Thyroid gland (tissue), 4 donors: ENCODE measurements around the gene C1QC.

Experiments
- POLR2A ChIP-seq, 2 donors: fragments of 450-650 bp; IDR thresholded peaks; one replicate each; pipeline ENCODE4 v1.6.1; 2017; ENCODE audit warnings: antibody characterized with exemption in 2 of 2, mild to moderate bottlenecking in 2 of 2, moderate library complexity in 1 of 2
- TF ChIP-seq, protein P1 (sequence below), 6 experiments: fragments of 200-600 bp in 3 of 6; fragments of 450-650 bp in 3 of 6; sonication (generic) in 3 of 6; IDR thresholded peaks; one replicate each; pipeline ENCODE4 v1.5.1; 2016 to 2019; ENCODE audit warnings: antibody characterized with exemption in 6 of 6, mild to moderate bottlenecking in 2 of 6, inconsistent platforms in 1 of 6, moderate library complexity in 1 of 6

DNA sequence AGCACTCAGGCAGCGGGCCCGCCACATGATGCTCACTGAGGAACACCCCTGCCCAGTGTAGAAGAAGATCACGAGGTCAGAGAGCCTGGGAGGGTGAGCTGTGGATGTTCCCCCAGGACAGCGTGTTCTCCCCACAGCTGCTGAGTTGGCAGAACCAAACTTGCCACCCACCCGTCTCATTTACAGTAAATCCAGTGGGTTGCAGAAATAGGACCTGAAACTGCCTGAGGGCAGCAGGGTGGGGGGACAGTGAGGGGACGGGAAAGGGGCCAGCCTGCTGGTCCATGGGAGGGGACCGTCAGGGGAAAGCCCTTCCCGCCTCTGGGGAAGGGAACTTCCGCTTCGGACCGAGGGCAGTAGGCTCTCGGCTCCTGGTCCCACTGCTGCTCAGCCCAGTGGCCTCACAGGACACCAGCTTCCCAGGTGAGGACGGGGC lies 9.5 kb downstream of the C1QC start, which contains the start of gene C1QB:
- TF ChIP-seq, protein P1, sequence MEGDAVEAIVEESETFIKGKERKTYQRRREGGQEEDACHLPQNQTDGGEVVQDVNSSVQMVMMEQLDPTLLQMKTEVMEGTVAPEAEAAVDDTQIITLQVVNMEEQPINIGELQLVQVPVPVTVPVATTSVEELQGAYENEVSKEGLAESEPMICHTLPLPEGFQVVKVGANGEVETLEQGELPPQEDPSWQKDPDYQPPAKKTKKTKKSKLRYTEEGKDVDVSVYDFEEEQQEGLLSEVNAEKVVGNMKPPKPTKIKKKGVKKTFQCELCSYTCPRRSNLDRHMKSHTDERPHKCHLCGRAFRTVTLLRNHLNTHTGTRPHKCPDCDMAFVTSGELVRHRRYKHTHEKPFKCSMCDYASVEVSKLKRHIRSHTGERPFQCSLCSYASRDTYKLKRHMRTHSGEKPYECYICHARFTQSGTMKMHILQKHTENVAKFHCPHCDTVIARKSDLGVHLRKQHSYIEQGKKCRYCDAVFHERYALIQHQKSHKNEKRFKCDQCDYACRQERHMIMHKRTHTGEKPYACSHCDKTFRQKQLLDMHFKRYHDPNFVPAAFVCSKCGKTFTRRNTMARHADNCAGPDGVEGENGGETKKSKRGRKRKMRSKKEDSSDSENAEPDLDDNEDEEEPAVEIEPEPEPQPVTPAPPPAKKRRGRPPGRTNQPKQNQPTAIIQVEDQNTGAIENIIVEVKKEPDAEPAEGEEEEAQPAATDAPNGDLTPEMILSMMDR (IDR thresholded peaks at IDR 0.05), result no peak
- no peak for TF ChIP-seq POLR2A (IDR thresholded peaks at IDR 0.05)
